C4-2B (cell line): Measurements from ENCODE around the gene LDLRAD2.

Experiments
- ZFX ChIP-seq: fragments of 450-650 bp; IDR thresholded peaks from 2 replicates; pipeline ENCODE4 v1.6.1; 2017
- TF ChIP-seq, protein P1 (sequence below): fragments of 450-650 bp; conservative IDR thresholded peaks from 2 replicates; pipeline ENCODE4 v1.5.1; 2017; ENCODE audit warnings: mild to moderate bottlenecking

DNA sequence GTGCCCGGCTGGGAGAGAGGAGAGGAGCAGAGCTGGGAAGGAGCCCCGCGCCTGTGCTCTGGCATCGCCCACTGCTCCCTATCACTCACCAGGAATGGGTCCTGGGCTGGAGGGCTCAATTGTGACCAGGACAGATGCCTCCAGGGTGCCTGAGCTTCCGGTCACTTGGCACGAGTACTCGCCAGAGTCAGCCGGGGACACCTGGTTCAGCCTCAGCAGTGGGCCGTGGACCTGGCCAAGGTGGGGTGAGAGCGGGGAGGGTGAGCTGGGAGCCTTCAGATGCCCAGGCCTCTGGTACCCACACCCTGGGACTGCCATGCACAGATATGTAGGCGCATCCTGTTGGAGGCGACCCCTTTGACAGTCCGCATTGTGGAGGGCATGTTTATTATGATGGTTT, 31.1 kb downstream of the LDLRAD2 start:
- TF ChIP-seq, protein P1, sequence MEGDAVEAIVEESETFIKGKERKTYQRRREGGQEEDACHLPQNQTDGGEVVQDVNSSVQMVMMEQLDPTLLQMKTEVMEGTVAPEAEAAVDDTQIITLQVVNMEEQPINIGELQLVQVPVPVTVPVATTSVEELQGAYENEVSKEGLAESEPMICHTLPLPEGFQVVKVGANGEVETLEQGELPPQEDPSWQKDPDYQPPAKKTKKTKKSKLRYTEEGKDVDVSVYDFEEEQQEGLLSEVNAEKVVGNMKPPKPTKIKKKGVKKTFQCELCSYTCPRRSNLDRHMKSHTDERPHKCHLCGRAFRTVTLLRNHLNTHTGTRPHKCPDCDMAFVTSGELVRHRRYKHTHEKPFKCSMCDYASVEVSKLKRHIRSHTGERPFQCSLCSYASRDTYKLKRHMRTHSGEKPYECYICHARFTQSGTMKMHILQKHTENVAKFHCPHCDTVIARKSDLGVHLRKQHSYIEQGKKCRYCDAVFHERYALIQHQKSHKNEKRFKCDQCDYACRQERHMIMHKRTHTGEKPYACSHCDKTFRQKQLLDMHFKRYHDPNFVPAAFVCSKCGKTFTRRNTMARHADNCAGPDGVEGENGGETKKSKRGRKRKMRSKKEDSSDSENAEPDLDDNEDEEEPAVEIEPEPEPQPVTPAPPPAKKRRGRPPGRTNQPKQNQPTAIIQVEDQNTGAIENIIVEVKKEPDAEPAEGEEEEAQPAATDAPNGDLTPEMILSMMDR, result no peak
- TF ChIP-seq ZFX, result no peak
